Liver (tissue), 2 donors: ENCODE data around the gene TMEM213.

Source experiments
- CTCF ChIP-seq: fragments of 150-350 bp; IDR thresholded peaks from 2 replicates; pipeline ENCODE4 v1.5.1; 2017; ENCODE audit warnings: improper control_type of control experiment, low read depth, low read length; ENCODE audit not compliant: missing input control
- ZBTB33 ChIP-seq: IDR thresholded peaks from 2 replicates; pipeline ENCODE4 v1.6.1; 2016; ENCODE audit warnings: antibody characterized with exemption
- donor health status: healthy.

GRCh38 chr7:138837627-138838026, 39.8 kb downstream of the TMEM213 start:
- TF ChIP-seq CTCF (no peak), ZBTB33 (no peak)
